Testis (tissue), 3 donors: ENCODE data around the gene OLFML3. TPM values are rescaled to one million over a fixed set of nuclear protein-coding genes. Genes with fewer than 3 reads are reported as not detected.

Experiments
- DNase-seq: peaks from one replicate; pipeline ENCODE4 v3.0.0-alpha.2; 2019
- H3K27ac ChIP-seq, 2 donors: fragments of 200-600 bp; sonication (generic); one replicate each; pipeline ENCODE4 v1.5.1; 2019
- H3K27me3 ChIP-seq: fragments of 200-600 bp; sonication (generic); one replicate; pipeline ENCODE4 v1.5.1; 2019
- H3K36me3 ChIP-seq: fragments of 200-600 bp; sonication (generic); one replicate; pipeline ENCODE4 v1.5.1; 2017; ENCODE audit warnings: low read depth; ENCODE audit errors: missing control alignments
- H3K4me1 ChIP-seq: fragments of 200-600 bp; sonication (generic); one replicate; pipeline ENCODE4 v1.5.1; 2019
- H3K4me3 ChIP-seq, 2 donors: fragments of 200-600 bp; sonication (generic); one replicate each; pipeline ENCODE4 v1.5.1; 2017 to 2019
- H3K9me3 ChIP-seq: fragments of 200-600 bp; sonication (generic); one replicate; pipeline ENCODE4 v1.5.1; 2017
- POLR2A ChIP-seq: fragments of 450-650 bp; IDR thresholded peaks from one replicate; pipeline ENCODE4 v1.6.1; 2017; ENCODE audit warnings: antibody characterized with exemption, mild to moderate bottlenecking, moderate library complexity
- WGBS, 2 donors: methylation state at CpG; one replicate each; pipeline ENCODE4 v1.1.5; 2018; 5-methylcytosine and 5-hydroxymethylcytosine counted together
- intact Hi-C: fragments of 100-400 bp; cut with DNase I; formaldehyde crosslinking; loops from one replicate; pipeline ENCODE4 v1.15.1; 2023; ENCODE audit warnings: low total_unique reads
- polyA plus RNA-seq: library from polyadenylated mRNA; stranded (reverse); fragments of 350-450 nt; fragmentation: Illumina TruSeq; extraction: RNeasy Lipid Tissue Mini Kit (QIAGEN cat#74804); gene quantifications from one replicate; pipeline ENCODE4 v1.2.3, GENCODE V29; 2014; ENCODE audit warnings: low read depth, low replicate concordance; ENCODE audit not compliant: insufficient read depth
- total RNA-seq, 2 donors: library from RNA; depleted of rRNA; stranded (reverse); fragments of >200 nt; gene quantifications; one replicate each; pipeline ENCODE4 v1.2.3, GENCODE V29; 2016
- TF ChIP-seq, protein P1 (sequence below), 3 experiments: fragments of 450-650 bp in 2 of 3; fragments of 200-600 bp in 1 of 3; sonication (generic) in 1 of 3; IDR thresholded peaks; one replicate each; pipeline ENCODE4 v1.5.1; 2016 to 2019; ENCODE audit warnings: antibody characterized with exemption in 3 of 3, mild to moderate bottlenecking in 2 of 3, moderate library complexity in 1 of 3

Gene OLFML3
- total and polyA plus RNA-seq, 3 donors from 2014 or later = 4.6 to 51.7 (median 8.5) TPM

DNA sequence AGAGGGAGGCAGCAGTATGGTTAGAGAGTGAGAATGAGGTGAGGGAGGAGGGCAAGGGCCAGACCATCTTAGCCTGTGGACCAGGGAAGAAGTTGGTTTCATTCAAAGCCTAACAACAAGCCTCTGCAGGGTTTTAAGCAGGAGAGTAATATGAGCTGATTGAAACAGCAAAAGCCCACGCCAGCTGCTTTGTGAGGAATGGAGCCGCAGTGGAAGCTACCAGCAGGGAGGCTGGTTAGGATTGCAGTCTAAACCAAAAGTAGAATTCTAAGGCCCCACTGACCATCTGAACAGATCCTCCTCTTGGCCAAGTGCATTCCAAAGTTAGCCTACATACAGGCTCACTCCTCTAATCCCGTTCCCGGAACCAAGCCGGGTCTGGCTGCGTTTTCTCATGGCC is 44.8 kb downstream of the OLFML3 start:
- Histone ChIP-seq H3K9me3 (no peaks in the 10 kb centered on the region), H3K4me1 (no peaks in the 10 kb centered on the region), H3K27ac (no peak overlapping the region), H3K27me3 (no peaks in the 10 kb centered on the region), H3K36me3 (no peaks in the 10 kb centered on the region), H3K4me3 (no peak overlapping the region)
- intact Hi-C loops = no loop called here
- 28 to 31% methylated on average over 6 of the region's 6 CpGs for WGBS, 2 donors
- no peak for DNase-seq
- TF ChIP-seq, protein P1, sequence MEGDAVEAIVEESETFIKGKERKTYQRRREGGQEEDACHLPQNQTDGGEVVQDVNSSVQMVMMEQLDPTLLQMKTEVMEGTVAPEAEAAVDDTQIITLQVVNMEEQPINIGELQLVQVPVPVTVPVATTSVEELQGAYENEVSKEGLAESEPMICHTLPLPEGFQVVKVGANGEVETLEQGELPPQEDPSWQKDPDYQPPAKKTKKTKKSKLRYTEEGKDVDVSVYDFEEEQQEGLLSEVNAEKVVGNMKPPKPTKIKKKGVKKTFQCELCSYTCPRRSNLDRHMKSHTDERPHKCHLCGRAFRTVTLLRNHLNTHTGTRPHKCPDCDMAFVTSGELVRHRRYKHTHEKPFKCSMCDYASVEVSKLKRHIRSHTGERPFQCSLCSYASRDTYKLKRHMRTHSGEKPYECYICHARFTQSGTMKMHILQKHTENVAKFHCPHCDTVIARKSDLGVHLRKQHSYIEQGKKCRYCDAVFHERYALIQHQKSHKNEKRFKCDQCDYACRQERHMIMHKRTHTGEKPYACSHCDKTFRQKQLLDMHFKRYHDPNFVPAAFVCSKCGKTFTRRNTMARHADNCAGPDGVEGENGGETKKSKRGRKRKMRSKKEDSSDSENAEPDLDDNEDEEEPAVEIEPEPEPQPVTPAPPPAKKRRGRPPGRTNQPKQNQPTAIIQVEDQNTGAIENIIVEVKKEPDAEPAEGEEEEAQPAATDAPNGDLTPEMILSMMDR (IDR thresholded peaks at IDR 0.05) = no peak
- TF ChIP-seq POLR2A = no peak

DNA sequence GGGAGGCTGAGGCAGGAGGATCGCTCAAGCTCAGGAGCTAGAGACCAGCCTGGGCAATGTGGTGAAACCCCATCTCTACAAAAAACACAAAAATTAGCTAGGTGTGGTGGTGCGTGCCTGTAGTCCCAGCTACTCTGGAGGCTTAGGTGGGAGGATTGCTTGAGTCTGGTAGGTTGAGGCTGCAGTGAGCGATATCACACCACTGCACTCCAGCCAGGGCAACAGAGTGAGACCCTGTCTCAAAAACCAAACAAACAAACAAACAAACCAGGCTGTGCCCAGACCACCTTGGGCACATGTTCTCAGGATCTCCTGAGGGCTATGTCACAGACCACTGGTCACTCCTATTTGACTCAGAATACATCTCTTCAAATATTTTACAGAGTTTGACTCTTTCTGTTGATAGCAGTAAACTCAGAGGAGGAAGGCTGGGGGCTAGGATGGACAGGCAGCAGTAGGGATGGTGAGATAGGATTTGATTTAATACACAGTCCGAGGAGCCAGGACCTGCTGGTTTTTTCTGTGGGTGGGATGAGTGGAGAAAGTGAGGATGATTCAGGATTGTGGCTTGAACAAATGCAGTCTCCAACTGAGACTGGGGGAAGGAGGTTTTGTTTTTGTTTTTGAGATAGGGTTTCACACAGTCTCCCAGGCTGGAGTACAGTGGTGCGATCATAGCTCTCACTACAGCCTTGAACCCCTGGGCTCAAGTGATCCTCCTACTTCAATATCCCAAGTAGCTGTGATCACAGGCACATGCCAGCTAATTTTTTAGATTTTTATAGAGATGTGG is 46.5 kb downstream of the OLFML3 start:
- 90 to 91% methylated on average over 5 of the region's 5 CpGs for WGBS, 2 donors
- H3K9me3 ChIP-seq = no peaks in the 10 kb centered on the region

DNA sequence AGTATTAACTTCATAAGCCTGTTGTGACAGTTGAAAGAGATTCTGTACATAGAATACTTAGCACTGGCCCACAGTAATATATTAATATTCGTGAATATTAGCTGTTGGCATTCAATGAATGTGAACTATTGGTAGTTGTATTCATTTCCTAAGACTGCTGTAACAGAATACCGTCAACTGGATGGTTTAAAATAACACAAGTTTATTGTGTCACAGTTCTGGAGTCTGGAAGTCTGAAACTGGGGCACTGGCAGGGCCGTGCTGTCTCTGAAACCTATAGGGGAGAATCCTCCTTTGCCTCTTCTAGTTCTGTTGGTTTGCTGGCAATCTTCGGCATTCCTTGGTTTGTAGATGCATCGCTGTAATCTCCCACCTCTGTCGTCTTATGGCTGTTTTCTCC is 47.5 kb downstream of the OLFML3 start:
- Histone ChIP-seq H3K27me3 (no peaks in the 10 kb centered on the region), H3K36me3 (no peaks in the 10 kb centered on the region), H3K27ac (no peak overlapping the region), H3K4me1 (no peaks in the 10 kb centered on the region), H3K9me3 (no peaks in the 10 kb centered on the region), H3K4me3 (no peak overlapping the region)
- WGBS, 2 donors = 91 to 92% methylated on average over 6 of the region's 6 CpGs
- TF ChIP-seq, protein P1 (IDR thresholded peaks at IDR 0.05) = no peak
- no peak for TF ChIP-seq POLR2A
- DNase-seq = no peak
- intact Hi-C loops = no loop called here

More for the DNA sequence above, 46.5 kb downstream of the OLFML3 start:
- no peaks in the 10 kb centered on the region for H3K4me1 ChIP-seq
- H3K36me3 ChIP-seq = no peaks in the 10 kb centered on the region
- H3K27me3 ChIP-seq = no peaks in the 10 kb centered on the region
- TF ChIP-seq POLR2A = no peak
- TF ChIP-seq, protein P1 (IDR thresholded peaks at IDR 0.05) = no peak
- no peak overlapping the region for H3K27ac ChIP-seq
- H3K4me3 ChIP-seq = no peak overlapping the region
- no peak for DNase-seq
- intact Hi-C loops = no loop called here

Other genes with a start within 250 kb of the OLFML3 start
- gene PHTF1, start 220.0 kb upstream of the OLFML3 start, total RNA-seq = 10 to 100 TPM; 29.2 to 46.4 TPM
- 61.7 TPM for gene PHTF1, start 220.0 kb upstream of the OLFML3 start, polyA plus RNA-seq
- 10 to 100 TPM; 28.5 to 32.5 TPM for gene RSBN1, start 167.0 kb upstream of the OLFML3 start, total RNA-seq
- 27.5 TPM for gene RSBN1, start 167.0 kb upstream of the OLFML3 start, polyA plus RNA-seq
- 1 to 10 TPM in 1 of 2 donors, under 1 TPM in 1; 0.39 to 1.4 TPM for gene PTPN22, start 107.8 kb upstream of the OLFML3 start, total RNA-seq
- 1.6 TPM for gene PTPN22, start 107.8 kb upstream of the OLFML3 start, polyA plus RNA-seq
- under 1 TPM; 0.68 to 0.87 TPM for gene BCL2L15, start 91.9 kb upstream of the OLFML3 start, total RNA-seq
- 2.3 TPM for gene BCL2L15, start 91.9 kb upstream of the OLFML3 start, polyA plus RNA-seq
- 10 to 100 TPM; 23.4 to 49.6 TPM for gene AP4B1, start 74.7 kb upstream of the OLFML3 start, total RNA-seq
- gene AP4B1, start 74.7 kb upstream of the OLFML3 start, polyA plus RNA-seq = 28.2 TPM
- gene DCLRE1B, start 74.1 kb upstream of the OLFML3 start, total RNA-seq = 1 to 10 TPM; 7.7 to 8.3 TPM
- gene DCLRE1B, start 74.1 kb upstream of the OLFML3 start, polyA plus RNA-seq = 6.7 TPM
- gene HIPK1, start 50.1 kb upstream of the OLFML3 start, total RNA-seq = 100 to 1,000 TPM; 102 to 128 TPM
- 116 TPM for gene HIPK1, start 50.1 kb upstream of the OLFML3 start, polyA plus RNA-seq
- under 1 TPM; 0.43 to 0.71 TPM for gene SYT6, start 174.4 kb downstream of the OLFML3 start, total RNA-seq
- gene SYT6, start 174.4 kb downstream of the OLFML3 start, polyA plus RNA-seq = 0.78 TPM